CD14-positive monocyte (primary cell): ENCODE results near the gene ZNRF4. TPM values are rescaled to one million over a fixed set of nuclear protein-coding genes. Genes with fewer than 3 reads are reported as not detected.

Experiments
- DNase-seq, 3 donors: peaks; one replicate each; pipeline ENCODE4 v3.0.0-alpha.2; 2011 to 2022
- H2AFZ ChIP-seq: 2 replicates; pipeline ENCODE4 v1.6.0; 2012; ENCODE audit warnings: mild to moderate bottlenecking, low read depth, low read length, inconsistent platforms; ENCODE audit not compliant: insufficient read depth, poor library complexity, severe bottlenecking
- H3K27ac ChIP-seq, 2 donors: 1 replicate in 1 of 2; 2 replicates in 1 of 2; pipeline ENCODE4 v1.5.1; 2012 to 2013; ENCODE audit warnings: low read length in 2 of 2, control low read depth in 1 of 2, inconsistent platforms in 1 of 2, low read depth in 1 of 2, mild to moderate bottlenecking in 1 of 2
- H3K27me3 ChIP-seq, 2 donors: one replicate each; pipeline versions ENCODE4 v1.6.0 to v1.6.1; 2011 to 2013; ENCODE audit warnings: low read length in 2 of 2; ENCODE audit not compliant: control insufficient read depth in 2 of 2, insufficient read depth in 2 of 2
- H3K36me3 ChIP-seq, 2 donors: replicated peaks in 1 of 2; 1 replicate in 1 of 2; 2 replicates in 1 of 2; pipeline versions ENCODE4 v1.5.1 to v1.6.1; 2012 to 2013; ENCODE audit warnings: low read length in 2 of 2, control low read depth in 1 of 2, inconsistent platforms in 1 of 2, mild to moderate bottlenecking in 1 of 2; ENCODE audit not compliant: insufficient read depth in 2 of 2, control insufficient read depth in 1 of 2
- H3K4me1 ChIP-seq, 2 donors: 1 replicate in 1 of 2; 2 replicates in 1 of 2; pipeline versions ENCODE4 v1.5.1 to v1.6.1; 2012 to 2013; ENCODE audit warnings: low read length in 2 of 2, control low read depth in 1 of 2, inconsistent platforms in 1 of 2, mild to moderate bottlenecking in 1 of 2, moderate library complexity in 1 of 2; ENCODE audit not compliant: insufficient read depth in 2 of 2, control insufficient read depth in 1 of 2
- H3K4me2 ChIP-seq: replicated peaks from 2 replicates; pipeline ENCODE3; 2012; ENCODE audit warnings: low read length, moderate library complexity, mild to moderate bottlenecking; ENCODE audit not compliant: poor library complexity, severe bottlenecking; ENCODE audit errors: extremely low read depth
- H3K4me3 ChIP-seq, 3 experiments: fragments of 200-600 bp in 1 of 3; sonication (generic) in 1 of 3; replicated peaks in 1 of 3; 1 replicate in 2 of 3; 2 replicates in 1 of 3; pipeline ENCODE4 v1.5.1; 2011 to 2013; ENCODE audit warnings: low read length in 3 of 3, mild to moderate bottlenecking in 3 of 3, control low read depth in 2 of 3, low read depth in 2 of 3, inconsistent platforms in 1 of 3, moderate library complexity in 1 of 3
- H3K79me2 ChIP-seq: 2 replicates; pipeline ENCODE4 v1.6.0; 2012; ENCODE audit warnings: mild to moderate bottlenecking, control low read depth, inconsistent platforms, low read length, moderate library complexity; ENCODE audit not compliant: insufficient read depth
- H3K9ac ChIP-seq: 2 replicates; pipeline ENCODE4 v1.6.0; 2017; ENCODE audit warnings: low read length, mild to moderate bottlenecking; ENCODE audit not compliant: insufficient read depth, poor library complexity, severe bottlenecking
- H3K9me3 ChIP-seq, 2 donors: replicated peaks in 1 of 2; 1 replicate in 1 of 2; 2 replicates in 1 of 2; pipeline versions ENCODE4 v1.5.1 to v1.6.1; 2012 to 2013; ENCODE audit warnings: low read length in 2 of 2, control low read depth in 1 of 2; ENCODE audit not compliant: control insufficient read depth in 1 of 2, insufficient read depth in 1 of 2
- H4K20me1 ChIP-seq: 2 replicates; pipeline ENCODE4 v1.6.0; 2012; ENCODE audit warnings: mild to moderate bottlenecking, low read length, control low read depth, moderate library complexity; ENCODE audit not compliant: insufficient read depth
- H3K27ac Mint-ChIP-seq, 7 donors: one replicate each; pipeline ENCODE4 v1.8.0; 2020; ENCODE audit warnings: mild to moderate bottlenecking in 7 of 7, mixed read lengths in 7 of 7, moderate library complexity in 6 of 7, inconsistent platforms in 2 of 7
- H3K27me3 Mint-ChIP-seq, 3 donors: one replicate each; pipeline ENCODE4 v1.8.0; 2021 to 2022; ENCODE audit warnings: low read depth in 3 of 3, mild to moderate bottlenecking in 3 of 3, mixed read lengths in 3 of 3, moderate library complexity in 3 of 3, inconsistent platforms in 1 of 3
- H3K36me3 Mint-ChIP-seq, 2 donors: one replicate each; pipeline ENCODE4 v1.8.0; 2020; ENCODE audit warnings: mixed read lengths in 2 of 2, inconsistent platforms in 1 of 2, mild to moderate bottlenecking in 1 of 2
- H3K4me1 Mint-ChIP-seq: one replicate; pipeline ENCODE4 v1.8.0; 2020; ENCODE audit warnings: mild to moderate bottlenecking, mixed read lengths
- H3K4me3 Mint-ChIP-seq, 2 donors: one replicate each; pipeline ENCODE4 v1.8.0; 2020; ENCODE audit warnings: mild to moderate bottlenecking in 2 of 2, mixed read lengths in 2 of 2, moderate library complexity in 1 of 2
- H3K9me3 Mint-ChIP-seq, 7 donors: one replicate each; pipeline ENCODE4 v1.8.0; 2020 to 2022; ENCODE audit warnings: mixed read lengths in 7 of 7, mild to moderate bottlenecking in 6 of 7, moderate library complexity in 6 of 7, inconsistent platforms in 2 of 7
- WGBS: methylation state at CpG from one replicate; pipeline ENCODE4 v1.1.5; 2013; ENCODE audit warnings: missing lambda C conversion rate; ENCODE audit not compliant: insufficient coverage; 5-methylcytosine and 5-hydroxymethylcytosine counted together
- intact Hi-C, 2 donors: fragments of 100-400 bp; cut with micrococcal nuclease; formaldehyde crosslinking; loops; one replicate each; pipeline versions ENCODE4 v1.15.0 to v1.15.1; 2023
- polyA plus RNA-seq, 3 donors: library from polyadenylated mRNA; depleted of rRNA in 1 of 3; unstranded in 2 of 3; stranded (reverse) in 1 of 3; fragments of 300-500 nt in 2 of 3; fragments of >200 nt in 1 of 3; fragmentation: Illumina TruSeq in 2 of 3; gene quantifications; 1 replicate in 2 of 3; 2 replicates in 1 of 3; pipeline ENCODE4 v1.2.3, GENCODE V29; 2012 to 2021
- TF ChIP-seq, protein P1 (sequence below): fragments of 200-600 bp; IDR thresholded peaks from one replicate; pipeline ENCODE4 v1.8.0; 2022; ENCODE audit warnings: antibody characterized with exemption, mild to moderate bottlenecking

The ZNRF4 gene
- polyA plus RNA-seq, 3 donors = not detected

DNA sequence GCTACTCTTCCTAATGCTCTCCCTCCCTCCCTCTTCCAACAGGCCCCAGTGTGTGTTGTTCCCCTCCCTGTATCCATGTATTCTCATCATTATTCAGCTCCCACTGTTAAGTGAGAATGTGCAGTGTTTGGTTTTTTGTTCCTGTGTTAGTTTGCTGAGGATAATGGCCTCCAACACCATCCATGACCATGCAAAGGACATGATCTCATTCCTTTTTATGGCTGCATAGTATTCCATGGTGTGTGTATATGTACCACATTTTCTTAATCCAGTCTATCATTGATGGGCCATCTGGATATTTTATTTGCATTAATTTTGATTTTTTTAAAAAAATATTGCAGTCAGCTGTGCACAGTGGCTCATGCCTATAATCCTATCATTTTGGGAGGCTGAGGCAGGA lies 15.8 kb upstream of the ZNRF4 start:
- Histone ChIP-seq H4K20me1 (no peaks in the 10 kb centered on the region), H3K4me2 (no peak overlapping the region), H3K9ac (no peak overlapping the region), H3K4me1 (no peaks in the 10 kb centered on the region), H3K27ac (no peak overlapping the region), H3K9me3 (no peaks in the 10 kb centered on the region), H2AFZ (no peak overlapping the region), H3K79me2 (no peaks in the 10 kb centered on the region), H3K36me3 (no peaks in the 10 kb centered on the region), H3K4me3 (no peak overlapping the region), H3K27me3 (peaks cover 0 to 8% of the 10 kb centered on the region in 2 donors)
- intact Hi-C loops = no loop called here
- H3K36me3 Mint-ChIP-seq = no peaks in the 10 kb centered on the region
- H3K9me3 Mint-ChIP-seq = peaks cover 0 to 5% (median 3%) of the 10 kb centered on the region in 7 donors
- no peak for DNase-seq
- H3K27me3 Mint-ChIP-seq = peaks cover 13 to 43% (median 35%) of the 10 kb centered on the region in 3 donors
- no peaks in the 10 kb centered on the region for H3K4me1 Mint-ChIP-seq
- TF ChIP-seq, protein P1, sequence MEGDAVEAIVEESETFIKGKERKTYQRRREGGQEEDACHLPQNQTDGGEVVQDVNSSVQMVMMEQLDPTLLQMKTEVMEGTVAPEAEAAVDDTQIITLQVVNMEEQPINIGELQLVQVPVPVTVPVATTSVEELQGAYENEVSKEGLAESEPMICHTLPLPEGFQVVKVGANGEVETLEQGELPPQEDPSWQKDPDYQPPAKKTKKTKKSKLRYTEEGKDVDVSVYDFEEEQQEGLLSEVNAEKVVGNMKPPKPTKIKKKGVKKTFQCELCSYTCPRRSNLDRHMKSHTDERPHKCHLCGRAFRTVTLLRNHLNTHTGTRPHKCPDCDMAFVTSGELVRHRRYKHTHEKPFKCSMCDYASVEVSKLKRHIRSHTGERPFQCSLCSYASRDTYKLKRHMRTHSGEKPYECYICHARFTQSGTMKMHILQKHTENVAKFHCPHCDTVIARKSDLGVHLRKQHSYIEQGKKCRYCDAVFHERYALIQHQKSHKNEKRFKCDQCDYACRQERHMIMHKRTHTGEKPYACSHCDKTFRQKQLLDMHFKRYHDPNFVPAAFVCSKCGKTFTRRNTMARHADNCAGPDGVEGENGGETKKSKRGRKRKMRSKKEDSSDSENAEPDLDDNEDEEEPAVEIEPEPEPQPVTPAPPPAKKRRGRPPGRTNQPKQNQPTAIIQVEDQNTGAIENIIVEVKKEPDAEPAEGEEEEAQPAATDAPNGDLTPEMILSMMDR = no peak
- no peak overlapping the region for H3K4me3 Mint-ChIP-seq
- H3K27ac Mint-ChIP-seq = no peak overlapping the region

DNA sequence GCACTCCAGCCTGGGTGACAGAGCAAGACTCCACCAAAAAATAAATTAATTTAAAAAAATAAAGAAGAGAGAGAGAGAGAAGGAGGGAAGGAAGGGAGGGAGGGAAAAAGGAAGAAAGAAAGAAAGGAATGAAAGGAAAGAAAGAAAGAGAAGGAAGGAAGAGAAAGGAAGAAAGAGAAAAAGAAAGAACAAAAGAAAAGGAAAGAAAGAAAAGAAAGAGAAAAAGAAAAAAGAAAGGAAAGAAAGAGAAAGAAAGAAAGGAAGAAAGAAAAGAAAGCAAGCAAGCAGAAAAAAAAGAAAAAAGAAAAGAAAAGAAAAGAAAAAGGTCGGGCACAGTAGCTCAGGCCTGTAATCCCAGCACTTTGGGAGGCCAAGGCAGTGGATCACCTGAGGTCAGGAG lies 14.9 kb upstream of the ZNRF4 start:
- Histone ChIP-seq H3K4me1 (no peaks in the 10 kb centered on the region), H3K9me3 (no peaks in the 10 kb centered on the region), H3K79me2 (no peaks in the 10 kb centered on the region), H3K27me3 (peaks cover 0 to 8% of the 10 kb centered on the region in 2 donors), H3K4me3 (no peak overlapping the region), H4K20me1 (no peaks in the 10 kb centered on the region), H3K27ac (no peak overlapping the region), H3K4me2 (no peak overlapping the region), H2AFZ (no peak overlapping the region), H3K9ac (no peak overlapping the region), H3K36me3 (no peaks in the 10 kb centered on the region)
- intact Hi-C loops = no loop called here
- Mint-ChIP-seq H3K36me3 (no peaks in the 10 kb centered on the region), H3K4me1 (no peaks in the 10 kb centered on the region), H3K9me3 (peaks cover 0 to 4% (median 0%) of the 10 kb centered on the region in 7 donors), H3K27me3 (peaks cover 9 to 35% (median 27%) of the 10 kb centered on the region in 3 donors), H3K4me3 (no peak overlapping the region), H3K27ac (no peak overlapping the region)
- TF ChIP-seq, protein P1 = no peak
- 80% methylated on average over 1 of the region's 1 CpG for WGBS
- no peak for DNase-seq
